ENCODE measurements around the gene SYNJ2. TPM values are rescaled to one million over a fixed set of nuclear protein-coding genes. Genes with fewer than 3 reads are reported as not detected.

The SYNJ2 gene
- total and polyA plus RNA-seq, 3 donors from 2014 or later = 5.8 to 17.7 (median 7.6) TPM

GRCh38 chr6:157956171-157956730, 25.4 kb upstream of the SYNJ2 start:
- no peak for DNase-seq
- no peaks in the 10 kb centered on the region for H3K27me3 ChIP-seq
- H3K27ac ChIP-seq = no peak overlapping the region
- no peaks in the 10 kb centered on the region for H3K36me3 ChIP-seq (ENCODE audit: low read depth, missing control alignments)
- H3K4me1 ChIP-seq = no peaks in the 10 kb centered on the region
- WGBS, 2 donors = 90 to 96% methylated on average over 12 of the region's 12 CpGs
- H3K9me3 ChIP-seq = no peaks in the 10 kb centered on the region
- intact Hi-C loops (cut with DNase I; ENCODE audit: low total_unique reads) = no loop called here
- no peak overlapping the region for H3K4me3 ChIP-seq
- no peak for TF ChIP-seq CTCF (IDR thresholded peaks at IDR 0.05)
- TF ChIP-seq POLR2A (IDR thresholded peaks at IDR 0.05) = no peak

- no peak for DNase-seq
- Histone ChIP-seq H3K36me3 (ENCODE audit: low read depth, missing control alignments) (no peaks in the 10 kb centered on the region), H3K4me1 (no peaks in the 10 kb centered on the region), H3K4me3 (no peak overlapping the region), H3K27me3 (no peaks in the 10 kb centered on the region), H3K9me3 (no peaks in the 10 kb centered on the region), H3K27ac (no peak overlapping the region)
- intact Hi-C loops (cut with DNase I; ENCODE audit: low total_unique reads) = no loop called here
- 94 to 100% methylated on average over 1 of the region's 1 CpG for WGBS, 2 donors
- no peak for TF ChIP-seq POLR2A (IDR thresholded peaks at IDR 0.05)
- no peak for TF ChIP-seq CTCF (IDR thresholded peaks at IDR 0.05)
Observed at GRCh38 chr6:157959451-157960227, 22.0 kb upstream of the SYNJ2 start.

GRCh38 chr6:157961153-157961831, 20.4 kb upstream of the SYNJ2 start:
- intact Hi-C loops (cut with DNase I; ENCODE audit: low total_unique reads) = no loop called here
- Histone ChIP-seq H3K36me3 (ENCODE audit: low read depth, missing control alignments) (no peaks in the 10 kb centered on the region), H3K4me1 (no peaks in the 10 kb centered on the region), H3K4me3 (no peak overlapping the region), H3K9me3 (no peaks in the 10 kb centered on the region), H3K27ac (no peak overlapping the region), H3K27me3 (no peaks in the 10 kb centered on the region)
- TF ChIP-seq POLR2A (IDR thresholded peaks at IDR 0.05) (no peak), CTCF (IDR thresholded peaks at IDR 0.05) (no peak)
- 93 to 97% methylated on average over 5 of the region's 5 CpGs for WGBS, 2 donors
- DNase-seq = no peak

- H3K4me1 ChIP-seq = no peaks in the 10 kb centered on the region
- no peak overlapping the region for H3K4me3 ChIP-seq
- 90 to 94% methylated on average over 13 of the region's 13 CpGs for WGBS, 2 donors
- TF ChIP-seq CTCF (IDR thresholded peaks at IDR 0.05) = no peak
- no peak for TF ChIP-seq POLR2A (IDR thresholded peaks at IDR 0.05)
- no peak overlapping the region for H3K27ac ChIP-seq
- no peaks in the 10 kb centered on the region for H3K27me3 ChIP-seq
- DNase-seq = no peak
- no peaks in the 10 kb centered on the region for H3K36me3 ChIP-seq (ENCODE audit: low read depth, missing control alignments)
- no peaks in the 10 kb centered on the region for H3K9me3 ChIP-seq
- intact Hi-C loops (cut with DNase I; ENCODE audit: low total_unique reads) = no loop called here
Observed at GRCh38 chr6:157961832-157962575, 19.7 kb upstream of the SYNJ2 start.
